Smooth muscle cell (in vitro differentiated cells): ENCODE data around the gene CTXN3. TPM values are rescaled to one million over a fixed set of nuclear protein-coding genes. Genes with fewer than 3 reads are reported as not detected.

ENCODE experiments used
- DNase-seq: peaks from one replicate; lab custom pipeline; 2025; ENCODE audit not compliant: unreplicated experiment; lab: John Stamatoyannopoulos, UW
- H2AFZ ChIP-seq: fragments of 200-600 bp; sonication (generic); 2 replicates; pipeline ENCODE4 v1.6.0; 2016; ENCODE audit warnings: antibody characterized with exemption, low read depth, mild to moderate bottlenecking
- H3F3A ChIP-seq: fragments of 200-600 bp; sonication (generic); 2 replicates; pipeline ENCODE4 v1.6.0; 2017; ENCODE audit warnings: antibody characterized with exemption, low read depth
- H3K27ac ChIP-seq: fragments of 200-600 bp; sonication (generic); 2 replicates; pipeline ENCODE4 v1.5.1; 2016; ENCODE audit warnings: low read depth, mild to moderate bottlenecking
- H3K27me3 ChIP-seq: fragments of 200-600 bp; sonication (generic); 2 replicates; pipeline ENCODE4 v1.6.1; 2016; ENCODE audit warnings: low read depth, mild to moderate bottlenecking
- H3K36me3 ChIP-seq: fragments of 200-600 bp; sonication (generic); 2 replicates; pipeline ENCODE4 v1.5.1; 2016; ENCODE audit warnings: low read depth
- H3K4me1 ChIP-seq: fragments of 200-600 bp; sonication (generic); 2 replicates; pipeline ENCODE4 v1.5.1; 2016; ENCODE audit warnings: low read depth
- H3K4me2 ChIP-seq: fragments of 200-600 bp; sonication (generic); 2 replicates; pipeline ENCODE4 v1.6.0; 2016; ENCODE audit warnings: mild to moderate bottlenecking
- H3K4me3 ChIP-seq: fragments of 200-600 bp; sonication (generic); 2 replicates; pipeline ENCODE4 v1.5.1; 2016; ENCODE audit warnings: mild to moderate bottlenecking
- H3K79me2 ChIP-seq: fragments of 200-600 bp; sonication (generic); 2 replicates; pipeline ENCODE4 v1.6.0; 2016; ENCODE audit warnings: low read depth, mild to moderate bottlenecking
- H3K9ac ChIP-seq: fragments of 200-600 bp; sonication (generic); 2 replicates; pipeline ENCODE4 v1.6.0; 2016; ENCODE audit warnings: low read depth
- H3K9me3 ChIP-seq: fragments of 200-600 bp; sonication (generic); replicated peaks from 2 replicates; pipeline ENCODE4 v1.5.1; 2016; ENCODE audit warnings: low read depth
- H4K20me1 ChIP-seq: fragments of 200-600 bp; sonication (generic); 2 replicates; pipeline ENCODE4 v1.6.0; 2016; ENCODE audit warnings: low read depth
- CTCF ChIP-seq: fragments of 200-600 bp; sonication (generic); IDR thresholded peaks from 2 replicates; pipeline ENCODE4 v1.5.1; 2017; ENCODE audit warnings: borderline replicate concordance, mild to moderate bottlenecking, antibody characterized with exemption; ENCODE audit not compliant: insufficient read depth, poor library complexity, severe bottlenecking
- WGBS: methylation state at CpG from one replicate; pipeline ENCODE4 v1.1.7; 2016; ENCODE audit warnings: low lambda C conversion rate; 5-methylcytosine and 5-hydroxymethylcytosine counted together
- polyA plus RNA-seq: library from polyadenylated mRNA; unstranded; fragments of >200 nt; fragmentation: Nextera tagmentation; extraction: Ambion mirVana; gene quantifications from 2 replicates; pipeline ENCODE4 v1.2.1, GENCODE V29; 2016
- total RNA-seq: library from RNA; depleted of rRNA; stranded (reverse); fragments of >200 nt; gene quantifications from 2 replicates; pipeline ENCODE4 v1.2.3, GENCODE V29; 2014

Gene CTXN3
- total and polyA plus RNA-seq, 2 experiments from 2014 or later = not detected

GRCh38 chr5:127707209-127707608, 58.3 kb downstream of the CTXN3 start:
- Histone ChIP-seq H3K79me2 (no peaks in the 10 kb centered on the region), H3K27ac (no peak overlapping the region), H3K36me3 (no peaks in the 10 kb centered on the region), H3K4me1 (no peaks in the 10 kb centered on the region), H2AFZ (no peak overlapping the region), H3K4me2 (no peak overlapping the region), H4K20me1 (no peaks in the 10 kb centered on the region), H3K9ac (no peak overlapping the region), H3K27me3 (no peaks in the 10 kb centered on the region), H3F3A (no peaks in the 10 kb centered on the region), H3K9me3 (no peaks in the 10 kb centered on the region), H3K4me3 (no peak overlapping the region)
- 68% methylated on average over 3 of the region's 3 CpGs for WGBS
- no peak for TF ChIP-seq CTCF
- DNase-seq = no peak

Other genes with a start within 250 kb of the CTXN3 start
- 159 and 174 TPM in 2 replicates for gene PRRC1, start 131.4 kb upstream of the CTXN3 start, total RNA-seq
- gene PRRC1, start 131.4 kb upstream of the CTXN3 start, polyA plus RNA-seq = 74.4 and 80.5 TPM in 2 replicates
- gene CCDC192, start 54.3 kb downstream of the CTXN3 start, total RNA-seq = not detected in 2 replicates
- gene CCDC192, start 54.3 kb downstream of the CTXN3 start, polyA plus RNA-seq = not detected in 2 replicates